Neural cell (in vitro differentiated cells): Measurements from ENCODE around the gene ZDHHC7.

Experiments
- CTCF ChIP-seq: fragments of 450-650 bp; IDR thresholded peaks from 2 replicates; pipeline ENCODE4 v1.5.1; 2014; ENCODE audit warnings: antibody characterized with exemption, mild to moderate bottlenecking, moderate library complexity; ENCODE audit not compliant: poor library complexity, severe bottlenecking
- EP300 ChIP-seq: fragments of 450-650 bp; conservative IDR thresholded peaks from 2 replicates; pipeline ENCODE4 v1.6.1; 2014; ENCODE audit warnings: antibody characterized with exemption, mild to moderate bottlenecking, moderate library complexity; ENCODE audit not compliant: poor library complexity, severe bottlenecking
- MXI1 ChIP-seq: fragments of 450-650 bp; conservative IDR thresholded peaks from 2 replicates; pipeline ENCODE4 v1.6.1; 2014; ENCODE audit warnings: antibody characterized with exemption, mild to moderate bottlenecking; ENCODE audit not compliant: poor library complexity, severe bottlenecking
- SMC3 ChIP-seq: fragments of 450-650 bp; conservative IDR thresholded peaks from 2 replicates; pipeline ENCODE4 v1.6.1; 2014; ENCODE audit warnings: antibody characterized with exemption, mild to moderate bottlenecking, moderate library complexity; ENCODE audit not compliant: poor library complexity

GRCh38 chr16:84988328-84989080 is 22.8 kb downstream of the ZDHHC7 start:
- TF ChIP-seq CTCF, result no peak
- no peak for TF ChIP-seq EP300
- no peak for TF ChIP-seq SMC3
- TF ChIP-seq MXI1, result no peak
